ENCODE data around the gene PDHX.

GRCh38 chr11:34963351-34963750, 46.9 kb downstream of the PDHX start:
- TF ChIP-seq POLR2A (IDR thresholded peaks at IDR 0.05) (no peak), CTCF (IDR thresholded peaks at IDR 0.05) (no peak)

Data from ovary (tissue), 3 donors.